GM12878 (cell line): ENCODE data around the gene DTNBP1. TPM values are rescaled to one million over a fixed set of nuclear protein-coding genes. Genes with fewer than 3 reads are reported as not detected.

Experiments
- ATAC-seq: fragments of 200-7000 bp; cut with Tn5 transposase; 3 replicates; pipeline ENCODE4 v1.9.1; 2020; ENCODE audit warnings: mild to moderate bottlenecking, moderate library complexity
- BruUV-seq: library from RNA; stranded (reverse); fragments of 400-500 nt; replicated peaks from 2 replicates; lab custom pipeline; 2021; lab: Mats Ljungman, UMichigan
- CTCF ChIA-PET: fragments of 300-600 bp; sonication (Branson Sonifier 250); formaldehyde crosslinking; extraction: SDS; loops from one replicate; lab custom pipeline; 2021; ENCODE audit warnings: inconsistent platforms; lab: Yijun Ruan, JAX
- POLR2A ChIA-PET: fragments of 350-600 bp; formaldehyde crosslinking; extraction: SDS; loops from one replicate; lab custom pipeline; 2021; ENCODE audit warnings: inconsistent platforms; lab: Charles Lee
- RAD21 ChIA-PET: fragments of 300-600 bp; sonication (Branson Sonifier 250); formaldehyde crosslinking; loops from one replicate; lab custom pipeline; 2023; ENCODE audit warnings: antibody characterized with exemption; ENCODE audit not compliant: unreplicated experiment; lab: Charles Lee
- SMC1A ChIA-PET: fragments of 300-600 bp; sonication (Branson Sonifier 250); formaldehyde crosslinking; loops from one replicate; lab custom pipeline; 2023; ENCODE audit not compliant: unreplicated experiment, uncharacterized antibody; lab: Charles Lee
- DNase-seq: peaks from one replicate; pipeline ENCODE4 v3.0.0-alpha.2; 2011; ENCODE audit warnings: low read depth, low spot score
- FAIRE-seq: peaks from 3 replicates; lab custom pipeline; 2011; peaks lifted over from hg19 to GRCh38; lab: Jason Lieb, UNC
- H2AFZ ChIP-seq: 2 replicates; pipeline ENCODE4 v1.6.0; 2011; ENCODE audit warnings: low read depth, low read length, control low read depth; ENCODE audit not compliant: control insufficient read depth
- H3K27ac ChIP-seq: 2 replicates; pipeline ENCODE4 v1.5.1; 2011; ENCODE audit warnings: control low read depth; ENCODE audit not compliant: control insufficient read depth, insufficient read depth
- H3K27me3 ChIP-seq, 2 experiments: replicated peaks in 1 of 2; 2 replicates each; pipeline versions ENCODE4 v1.6.0 to v1.6.1; 2011; ENCODE audit warnings: low read length in 1 of 2; ENCODE audit not compliant: control insufficient read depth in 2 of 2, insufficient read depth in 2 of 2
- H3K36me3 ChIP-seq, 2 experiments: 2 replicates each; pipeline ENCODE4 v1.5.1; 2011; ENCODE audit warnings: low read length in 1 of 2; ENCODE audit not compliant: control insufficient read depth in 2 of 2, insufficient read depth in 2 of 2
- H3K4me1 ChIP-seq: 2 replicates; pipeline ENCODE4 v1.6.1; 2011; ENCODE audit warnings: mild to moderate bottlenecking, low read length, moderate library complexity, mixed read lengths; ENCODE audit not compliant: control insufficient read depth, insufficient read depth
- H3K4me2 ChIP-seq: 2 replicates; pipeline ENCODE4 v1.6.0; 2011; ENCODE audit warnings: control low read depth; ENCODE audit not compliant: control insufficient read depth, insufficient read depth
- H3K4me3 ChIP-seq: fragments of 200-600 bp; sonication (generic); 2 replicates; pipeline ENCODE4 v1.5.1; 2016
- H3K79me2 ChIP-seq: 2 replicates; pipeline ENCODE4 v1.6.0; 2011; ENCODE audit warnings: low read length; ENCODE audit not compliant: control insufficient read depth, insufficient read depth
- H3K9ac ChIP-seq: 2 replicates; pipeline ENCODE4 v1.8.0; 2011; ENCODE audit warnings: low read length, control low read depth, mixed read lengths; ENCODE audit not compliant: control insufficient read depth, insufficient read depth
- H3K9me3 ChIP-seq: replicated peaks from 3 replicates; pipeline ENCODE4 v1.5.1; 2011; ENCODE audit warnings: mild to moderate bottlenecking, low read length; ENCODE audit not compliant: control insufficient read depth, insufficient read depth
- H4K20me1 ChIP-seq: 2 replicates; pipeline ENCODE4 v1.6.0; 2011; ENCODE audit not compliant: control insufficient read depth, insufficient read depth
- BACH1 ChIP-seq: fragments of 450-650 bp; IDR thresholded peaks from 2 replicates; pipeline ENCODE4 v1.6.1; 2017; ENCODE audit warnings: mild to moderate bottlenecking, borderline replicate concordance
- CREB1 ChIP-seq: IDR thresholded peaks from 2 replicates; pipeline ENCODE4 v1.6.1; 2012; ENCODE audit warnings: low read depth, mild to moderate bottlenecking, inconsistent platforms
- E2F8 ChIP-seq: fragments of 450-650 bp; IDR thresholded peaks from 2 replicates; pipeline ENCODE4 v1.6.1; 2018; ENCODE audit warnings: mild to moderate bottlenecking, low read depth, moderate library complexity; ENCODE audit not compliant: partially characterized antibody
- ELK1 ChIP-seq: IDR thresholded peaks from 2 replicates; pipeline ENCODE4 v1.6.1; 2012; ENCODE audit warnings: low read depth, low read length, improper control_type of control experiment
- HDAC6 ChIP-seq: fragments of 200-600 bp; sonication (generic); IDR thresholded peaks from one replicate; pipeline ENCODE4 v1.8.0; 2017; ENCODE audit warnings: antibody characterized with exemption; ENCODE audit not compliant: unreplicated experiment
- MEF2A ChIP-seq: IDR thresholded peaks from 2 replicates; pipeline ENCODE4 v1.6.1; 2011; ENCODE audit warnings: low read depth, mild to moderate bottlenecking, low read length, moderate library complexity; ENCODE audit not compliant: insufficient read depth
- MYB ChIP-seq: fragments of 150-350 bp; IDR thresholded peaks from 2 replicates; pipeline ENCODE4 v1.6.1; 2014; ENCODE audit warnings: mild to moderate bottlenecking, low read depth, low read length, borderline replicate concordance
- MYC ChIP-seq: IDR thresholded peaks from 2 replicates; pipeline ENCODE4 v1.6.1; 2011; ENCODE audit warnings: mild to moderate bottlenecking, low read length, moderate library complexity, inconsistent platforms; ENCODE audit not compliant: insufficient read depth, insufficient replicate concordance, insufficient read length, severe bottlenecking
- POLR2A ChIP-seq: IDR thresholded peaks from 2 replicates; pipeline ENCODE4 v1.6.1; 2011; ENCODE audit warnings: low read depth, mild to moderate bottlenecking, low read length
- SIN3A ChIP-seq: IDR thresholded peaks from 2 replicates; pipeline ENCODE4 v1.6.1; 2012; ENCODE audit warnings: low read depth, low read length, improper control_type of control experiment
- TARDBP ChIP-seq: IDR thresholded peaks from 2 replicates; pipeline ENCODE4 v1.6.1; 2016; ENCODE audit warnings: borderline replicate concordance
- TBL1XR1 ChIP-seq: IDR thresholded peaks from 2 replicates; pipeline ENCODE4 v1.6.1; 2012; ENCODE audit warnings: low read depth, low read length, improper control_type of control experiment
- ZBTB40 ChIP-seq: fragments of 450-650 bp; IDR thresholded peaks from 2 replicates; pipeline ENCODE4 v1.6.1; 2016; ENCODE audit warnings: mild to moderate bottlenecking, moderate library complexity, borderline replicate concordance
- ZNF207 ChIP-seq: fragments of 450-650 bp; IDR thresholded peaks from 2 replicates; pipeline ENCODE4 v1.6.1; 2014; ENCODE audit warnings: antibody characterized with exemption, mild to moderate bottlenecking, borderline replicate concordance
- ZNF274 ChIP-seq: IDR thresholded peaks from one replicate; pipeline ENCODE4 v1.8.0; 2011; ENCODE audit not compliant: insufficient read length, insufficient read depth
- WGBS: methylation state at CpG from one replicate; pipeline ENCODE4 v1.1.6; 2016; ENCODE audit warnings: low lambda C conversion rate; ENCODE audit not compliant: insufficient replicate concordance, insufficient coverage; ENCODE audit errors: missing lambda C conversion rate; 5-methylcytosine and 5-hydroxymethylcytosine counted together
- in situ Hi-C: fragments of 300-500 bp; cut with MboI; formaldehyde crosslinking; loops from 9 replicates; pipeline ENCODE4 v1.14.3; 2018; ENCODE audit warnings: mixed read lengths
- intact Hi-C: fragments of 100-400 bp; cut with micrococcal nuclease; formaldehyde crosslinking; loops from one replicate; pipeline ENCODE4 v1.14.2; 2022; ENCODE audit not compliant: unreplicated experiment
- polyA plus RNA-seq, 11 experiments: library from polyadenylated mRNA; depleted of rRNA in 4 of 11; unstranded in 6 of 11; stranded (reverse) in 5 of 11; fragments of >200 nt; fragmentation: Nextera tagmentation in 4 of 11; fragmentation: Illumina TruSeq in 1 of 11; extraction: Ambion mirVana in 4 of 11; extraction: Trizol in 1 of 11; gene quantifications; 1 replicate in 1 of 11; 2 replicates in 10 of 11; pipeline versions ENCODE4 v1.2.1 to v1.2.3, GENCODE V29; 2011 to 2016; ENCODE audit warnings: inconsistent platforms in 2 of 11, missing spikeins in 2 of 11, low read depth in 1 of 11
- total RNA-seq, 4 experiments: library from RNA; depleted of rRNA in 3 of 4; stranded (reverse); fragments of >200 nt in 3 of 4; fragmentation: Illumina TruSeq in 1 of 4; extraction: Trizol in 1 of 4; gene quantifications; 2 replicates each; pipeline versions ENCODE4 v1.2.1 to v1.2.3, GENCODE V29; 2013 to 2021

The DTNBP1 gene
- total and polyA plus RNA-seq, 10 of the 15 experiments (the other 5 are each of a cell fraction or from before 2014, with no cell fraction given) = 7.1 to 40.3 (median 20.1) TPM

- Histone ChIP-seq H3K9me3 (no peaks in the 10 kb centered on the region), H3K4me3 (no peak overlapping the region), H3K9ac (no peak overlapping the region), H2AFZ (no peak overlapping the region), H3K36me3 (peaks cover 32 to 48% of the 10 kb centered on the region in 2 experiments), H3K4me2 (no peak overlapping the region), H4K20me1 (no peaks in the 10 kb centered on the region), H3K27me3 (no peaks in the 10 kb centered on the region), H3K4me1 (no peaks in the 10 kb centered on the region), H3K79me2 (no peaks in the 10 kb centered on the region), H3K27ac (no peak overlapping the region)
- ChIA-PET SMC1A (no interaction called here), RAD21 (interaction anchor here (1.1 kb wide), 1 partner anchor 111 kb away, joined by 5 read pairs; no protein-coding TSS in a partner anchor), POLR2A (interaction anchor here (0.6 kb wide), 1 partner anchor 1087 kb away, joined by 3 read pairs; no protein-coding TSS in a partner anchor), CTCF (interaction anchor here (2.9 kb wide), 1 partner anchor 111 kb away, joined by 19 read pairs; no protein-coding TSS in a partner anchor)
- in situ Hi-C loops = no loop called here
- no TSS peak for BruUV-seq
- intact Hi-C loops = no loop called here
- FAIRE-seq (no peak), DNase-seq (no peak), ATAC-seq (no peak)
- WGBS = 86% methylated on average over 9 of the region's 9 CpGs
- TF ChIP-seq CREB1 = no peak
- TF ChIP-seq MYC = no peak
- TF ChIP-seq MEF2A = no peak
- no peak for TF ChIP-seq E2F8
- no peak for TF ChIP-seq HDAC6
- no peak for TF ChIP-seq ZNF274
- no peak for TF ChIP-seq POLR2A
- no peak for TF ChIP-seq ZBTB40
- TF ChIP-seq MYB = no peak
- no peak for TF ChIP-seq TBL1XR1
- no peak for TF ChIP-seq BACH1
- no peak for TF ChIP-seq TARDBP
- TF ChIP-seq SIN3A = no peak
- no peak for TF ChIP-seq ELK1
- no peak for TF ChIP-seq ZNF207
Observed at GRCh38 chr6:15512721-15513120, 150.1 kb downstream of the DTNBP1 start.
